HEK293 (cell line): ENCODE data around the gene IKZF1.

ENCODE experiments used
- CTCF ChIA-PET: fragments of 350-600 bp; formaldehyde crosslinking; extraction: SDS; loops from one replicate; lab custom pipeline; 2021; ENCODE audit warnings: antibody characterized with exemption; lab: Yijun Ruan, JAX
- POLR2A ChIA-PET: fragments of 300-600 bp; formaldehyde crosslinking; extraction: SDS; loops from one replicate; lab custom pipeline; 2020; ENCODE audit warnings: antibody characterized with exemption, inconsistent platforms; lab: Yijun Ruan, JAX
- H3K27ac ChIP-seq: fragments of 200-500 bp; sonication (Bioruptor generic); 2 replicates; pipeline ENCODE4 v1.5.1; 2014; ENCODE audit warnings: low read depth, low read length, control low read depth, inconsistent platforms; ENCODE audit errors: extremely low read depth
- H3K36me3 ChIP-seq, 2 experiments: fragments of 200-500 bp in 1 of 2; sonication (Bioruptor generic) in 1 of 2; 1 replicate in 1 of 2; 2 replicates in 1 of 2; pipeline ENCODE4 v1.5.1; 2014 to 2017; ENCODE audit warnings: inconsistent platforms in 2 of 2, low read length in 2 of 2; ENCODE audit not compliant: control insufficient read depth in 2 of 2, insufficient read depth in 1 of 2
- H3K4me1 ChIP-seq: fragments of 200-500 bp; sonication (Bioruptor generic); 2 replicates; pipeline ENCODE4 v1.5.1; 2014; ENCODE audit warnings: mild to moderate bottlenecking, low read length, inconsistent platforms; ENCODE audit not compliant: control insufficient read depth, insufficient read depth
- H3K4me3 ChIP-seq: 2 replicates; pipeline ENCODE4 v1.5.1; 2011; ENCODE audit warnings: low read depth, mild to moderate bottlenecking, control low read depth, low read length, moderate library complexity
- H3K9me3 ChIP-seq: fragments of 200-500 bp; sonication (Bioruptor generic); 2 replicates; pipeline ENCODE4 v1.5.1; 2014; ENCODE audit warnings: low read depth, low read length, inconsistent platforms; ENCODE audit not compliant: control insufficient read depth, insufficient read depth
- ELK4 ChIP-seq: IDR thresholded peaks from 2 replicates; pipeline ENCODE4 v1.6.1; 2011; ENCODE audit warnings: mild to moderate bottlenecking, low read depth, low read length, borderline replicate concordance
- HOXC10 ChIP-seq: sonication (generic); formaldehyde crosslinking; IDR thresholded peaks from 2 replicates; pipeline ENCODE4 v1.8.1; 2023; ENCODE audit warnings: mild to moderate bottlenecking, missing genetic modification reagents
- MZF1 ChIP-seq: fragments of 450-650 bp; formaldehyde crosslinking; IDR thresholded peaks from 2 replicates; pipeline ENCODE4 v1.5.1; 2017; ENCODE audit warnings: missing biosample characterization, missing genetic modification characterization, borderline replicate concordance
- SALL2 ChIP-seq: fragments of 450-650 bp; formaldehyde crosslinking; IDR thresholded peaks from 2 replicates; pipeline ENCODE4 v1.5.0; 2017; ENCODE audit warnings: missing biosample characterization, mild to moderate bottlenecking, missing genetic modification characterization, borderline replicate concordance
- YY2 ChIP-seq: fragments of 450-650 bp; formaldehyde crosslinking; IDR thresholded peaks from 2 replicates; pipeline ENCODE4 v1.5.1; 2016; ENCODE audit warnings: missing biosample characterization, missing genetic modification characterization
- ZBTB21 ChIP-seq: fragments of 450-650 bp; formaldehyde crosslinking; IDR thresholded peaks from 2 replicates; pipeline ENCODE4 v1.5.1; 2017; ENCODE audit warnings: missing biosample characterization, missing genetic modification characterization
- ZFP3 ChIP-seq: fragments of 450-650 bp; formaldehyde crosslinking; IDR thresholded peaks from 2 replicates; pipeline ENCODE4 v1.5.1; 2016; ENCODE audit warnings: low read depth, missing biosample characterization, missing genetic modification characterization
- ZNF239 ChIP-seq: fragments of 450-650 bp; formaldehyde crosslinking; IDR thresholded peaks from 2 replicates; pipeline ENCODE4 v1.5.1; 2016; ENCODE audit warnings: missing biosample characterization, missing genetic modification characterization
- ZNF24 ChIP-seq: fragments of 450-650 bp; formaldehyde crosslinking; IDR thresholded peaks from 2 replicates; pipeline ENCODE4 v1.5.1; 2016; ENCODE audit warnings: missing biosample characterization, missing genetic modification characterization
- ZNF404 ChIP-seq: fragments of 450-650 bp; formaldehyde crosslinking; IDR thresholded peaks from 2 replicates; pipeline ENCODE4 v1.5.1; 2017; ENCODE audit warnings: missing biosample characterization, missing genetic modification characterization
- ZNF423 ChIP-seq: fragments of 450-650 bp; formaldehyde crosslinking; IDR thresholded peaks from 2 replicates; pipeline ENCODE4 v1.5.1; 2016; ENCODE audit warnings: missing biosample characterization, missing genetic modification characterization
- ZNF501 ChIP-seq: fragments of 450-650 bp; formaldehyde crosslinking; IDR thresholded peaks from 2 replicates; pipeline ENCODE4 v1.5.1; 2016; ENCODE audit warnings: missing biosample characterization, missing genetic modification characterization
- ZNF513 ChIP-seq: fragments of 450-650 bp; IDR thresholded peaks from 2 replicates; pipeline ENCODE4 v1.5.1; 2018; ENCODE audit warnings: missing biosample characterization, missing genetic modification characterization
- ZNF571 ChIP-seq: fragments of 450-650 bp; formaldehyde crosslinking; IDR thresholded peaks from 2 replicates; pipeline ENCODE4 v1.5.0; 2017; ENCODE audit warnings: missing biosample characterization, missing genetic modification characterization
- ZNF629 ChIP-seq: fragments of 450-650 bp; formaldehyde crosslinking; IDR thresholded peaks from 2 replicates; pipeline ENCODE4 v1.5.1; 2017; ENCODE audit warnings: missing biosample characterization, missing genetic modification characterization
- ZNF658 ChIP-seq: fragments of 450-650 bp; formaldehyde crosslinking; IDR thresholded peaks from 2 replicates; pipeline ENCODE4; 2016; ENCODE audit warnings: missing biosample characterization, missing genetic modification characterization
- ZNF664 ChIP-seq: fragments of 450-650 bp; formaldehyde crosslinking; IDR thresholded peaks from 2 replicates; pipeline ENCODE4 v1.5.1; 2016; ENCODE audit warnings: missing biosample characterization, missing genetic modification characterization
- ZNF747 ChIP-seq: fragments of 450-650 bp; formaldehyde crosslinking; IDR thresholded peaks from 2 replicates; pipeline ENCODE4 v1.5.1; 2016; ENCODE audit warnings: missing biosample characterization, missing genetic modification characterization
- ZNF768 ChIP-seq: fragments of 450-650 bp; formaldehyde crosslinking; IDR thresholded peaks from 2 replicates; pipeline ENCODE4 v1.5.1; 2018; ENCODE audit warnings: missing biosample characterization, mild to moderate bottlenecking, missing genetic modification characterization
- TF ChIP-seq, protein P1 (sequence below): fragments of 450-650 bp; formaldehyde crosslinking; IDR thresholded peaks from 2 replicates; pipeline ENCODE4 v1.5.1; 2016; ENCODE audit warnings: missing biosample characterization, missing genetic modification characterization
- TF ChIP-seq, protein P2 (sequence below): fragments of 450-650 bp; formaldehyde crosslinking; IDR thresholded peaks from 2 replicates; pipeline ENCODE4 v1.5.1; 2016; ENCODE audit warnings: missing biosample characterization, missing genetic modification characterization
- TF ChIP-seq, protein P3 (sequence below): fragments of 450-650 bp; formaldehyde crosslinking; IDR thresholded peaks from 2 replicates; pipeline ENCODE4 v1.5.1; 2016; ENCODE audit warnings: missing biosample characterization, missing genetic modification characterization
- TF ChIP-seq, protein P4 (sequence below): fragments of 450-650 bp; formaldehyde crosslinking; IDR thresholded peaks from 2 replicates; pipeline ENCODE4 v1.5.1; 2016; ENCODE audit warnings: missing biosample characterization, missing genetic modification characterization
- TF ChIP-seq, protein P5 (sequence below): fragments of 450-650 bp; formaldehyde crosslinking; IDR thresholded peaks from 2 replicates; pipeline ENCODE4 v1.5.1; 2016; ENCODE audit warnings: missing biosample characterization, missing genetic modification characterization

The IKZF1 gene

DNA sequence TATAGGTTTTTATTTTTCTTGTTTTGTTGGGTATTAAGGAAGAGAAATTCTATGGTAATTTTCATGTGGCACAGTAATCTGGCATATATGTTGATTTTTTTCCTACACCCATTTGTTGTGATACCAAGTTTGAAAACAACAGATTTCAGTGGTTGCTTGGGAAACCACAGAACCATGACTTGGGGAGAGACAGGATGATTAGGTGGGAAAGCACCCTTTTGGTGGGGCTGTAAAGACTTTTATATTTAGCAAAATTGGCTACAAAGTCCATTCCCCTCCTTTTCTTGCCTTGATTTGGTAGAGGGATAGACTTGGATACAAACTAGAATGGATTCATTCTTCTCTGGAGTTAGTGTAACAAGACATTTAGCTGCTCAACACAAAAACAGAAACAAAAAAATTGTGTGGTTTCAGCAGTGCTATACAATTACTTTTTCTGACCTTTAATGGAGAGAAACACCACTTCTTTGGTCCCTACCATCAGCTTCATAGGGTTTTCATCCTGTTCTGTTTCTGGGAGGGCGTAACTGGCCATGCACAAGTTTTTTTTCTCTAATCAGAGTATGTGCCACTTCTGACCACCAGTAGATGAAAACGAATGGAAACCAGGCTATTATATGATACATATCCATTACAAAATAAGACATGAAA, 92.9 kb downstream of the IKZF1 start:
- TF ChIP-seq ZNF501 (tag by site-specific recombination) (no peak), ZNF239 (no peak), ZNF658 (tag by site-specific recombination) (no peak), ZNF513 (tag by site-specific recombination) (no peak), HOXC10 (CRISPR knock-in tag) (no peak), ZNF423 (no peak), ZNF24 (no peak), ZNF747 (tag by site-specific recombination) (no peak), ZNF571 (tag by site-specific recombination) (no peak), ZNF404 (no peak), ELK4 (no peak), ZNF629 (tag by site-specific recombination) (no peak)
- TF ChIP-seq, protein P1, sequence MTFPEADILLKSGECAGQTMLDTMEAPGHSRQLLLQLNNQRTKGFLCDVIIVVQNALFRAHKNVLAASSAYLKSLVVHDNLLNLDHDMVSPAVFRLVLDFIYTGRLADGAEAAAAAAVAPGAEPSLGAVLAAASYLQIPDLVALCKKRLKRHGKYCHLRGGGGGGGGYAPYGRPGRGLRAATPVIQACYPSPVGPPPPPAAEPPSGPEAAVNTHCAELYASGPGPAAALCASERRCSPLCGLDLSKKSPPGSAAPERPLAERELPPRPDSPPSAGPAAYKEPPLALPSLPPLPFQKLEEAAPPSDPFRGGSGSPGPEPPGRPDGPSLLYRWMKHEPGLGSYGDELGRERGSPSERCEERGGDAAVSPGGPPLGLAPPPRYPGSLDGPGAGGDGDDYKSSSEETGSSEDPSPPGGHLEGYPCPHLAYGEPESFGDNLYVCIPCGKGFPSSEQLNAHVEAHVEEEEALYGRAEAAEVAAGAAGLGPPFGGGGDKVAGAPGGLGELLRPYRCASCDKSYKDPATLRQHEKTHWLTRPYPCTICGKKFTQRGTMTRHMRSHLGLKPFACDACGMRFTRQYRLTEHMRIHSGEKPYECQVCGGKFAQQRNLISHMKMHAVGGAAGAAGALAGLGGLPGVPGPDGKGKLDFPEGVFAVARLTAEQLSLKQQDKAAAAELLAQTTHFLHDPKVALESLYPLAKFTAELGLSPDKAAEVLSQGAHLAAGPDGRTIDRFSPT, result no peak
- TF ChIP-seq, protein P2, sequence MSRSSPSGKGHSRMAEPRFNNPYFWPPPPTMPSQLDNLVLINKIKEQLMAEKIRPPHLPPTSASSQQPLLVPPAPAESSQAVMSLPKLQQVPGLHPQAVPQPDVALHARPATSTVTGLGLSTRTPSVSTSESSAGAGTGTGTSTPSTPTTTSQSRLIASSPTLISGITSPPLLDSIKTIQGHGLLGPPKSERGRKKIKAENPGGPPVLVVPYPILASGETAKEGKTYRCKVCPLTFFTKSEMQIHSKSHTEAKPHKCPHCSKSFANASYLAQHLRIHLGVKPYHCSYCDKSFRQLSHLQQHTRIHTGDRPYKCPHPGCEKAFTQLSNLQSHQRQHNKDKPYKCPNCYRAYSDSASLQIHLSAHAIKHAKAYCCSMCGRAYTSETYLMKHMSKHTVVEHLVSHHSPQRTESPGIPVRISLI (tag by site-specific recombination), result no peak
- TF ChIP-seq, protein P3, sequence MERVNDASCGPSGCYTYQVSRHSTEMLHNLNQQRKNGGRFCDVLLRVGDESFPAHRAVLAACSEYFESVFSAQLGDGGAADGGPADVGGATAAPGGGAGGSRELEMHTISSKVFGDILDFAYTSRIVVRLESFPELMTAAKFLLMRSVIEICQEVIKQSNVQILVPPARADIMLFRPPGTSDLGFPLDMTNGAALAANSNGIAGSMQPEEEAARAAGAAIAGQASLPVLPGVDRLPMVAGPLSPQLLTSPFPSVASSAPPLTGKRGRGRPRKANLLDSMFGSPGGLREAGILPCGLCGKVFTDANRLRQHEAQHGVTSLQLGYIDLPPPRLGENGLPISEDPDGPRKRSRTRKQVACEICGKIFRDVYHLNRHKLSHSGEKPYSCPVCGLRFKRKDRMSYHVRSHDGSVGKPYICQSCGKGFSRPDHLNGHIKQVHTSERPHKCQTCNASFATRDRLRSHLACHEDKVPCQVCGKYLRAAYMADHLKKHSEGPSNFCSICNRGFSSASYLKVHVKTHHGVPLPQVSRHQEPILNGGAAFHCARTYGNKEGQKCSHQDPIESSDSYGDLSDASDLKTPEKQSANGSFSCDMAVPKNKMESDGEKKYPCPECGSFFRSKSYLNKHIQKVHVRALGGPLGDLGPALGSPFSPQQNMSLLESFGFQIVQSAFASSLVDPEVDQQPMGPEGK (tag by site-specific recombination), result no peak
- TF ChIP-seq, protein P4, sequence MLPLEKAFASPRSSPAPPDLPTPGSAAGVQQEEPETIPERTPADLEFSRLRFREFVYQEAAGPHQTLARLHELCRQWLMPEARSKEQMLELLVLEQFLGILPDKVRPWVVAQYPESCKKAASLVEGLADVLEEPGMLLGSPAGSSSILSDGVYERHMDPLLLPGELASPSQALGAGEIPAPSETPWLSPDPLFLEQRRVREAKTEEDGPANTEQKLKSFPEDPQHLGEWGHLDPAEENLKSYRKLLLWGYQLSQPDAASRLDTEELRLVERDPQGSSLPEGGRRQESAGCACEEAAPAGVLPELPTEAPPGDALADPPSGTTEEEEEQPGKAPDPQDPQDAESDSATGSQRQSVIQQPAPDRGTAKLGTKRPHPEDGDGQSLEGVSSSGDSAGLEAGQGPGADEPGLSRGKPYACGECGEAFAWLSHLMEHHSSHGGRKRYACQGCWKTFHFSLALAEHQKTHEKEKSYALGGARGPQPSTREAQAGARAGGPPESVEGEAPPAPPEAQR (tag by site-specific recombination), result no peak
- no peaks in the 10 kb centered on the region for H3K36me3 ChIP-seq
- H3K27ac ChIP-seq, result no peak overlapping the region
- H3K9me3 ChIP-seq, result no peaks in the 10 kb centered on the region
- H3K4me1 ChIP-seq, result no peaks in the 10 kb centered on the region
- CTCF ChIA-PET, result interaction anchor here (0.5 to 1.0 kb wide), 2 partner anchors 21 to 276 kb away, joined by 3 to 4 read pairs; no protein-coding TSS in a partner anchor
- POLR2A ChIA-PET, result no interaction called here
- no peak overlapping the region for H3K4me3 ChIP-seq

GRCh38 chr7:50397971-50398324, 93.4 kb downstream of the IKZF1 start:
- Histone ChIP-seq H3K27ac (no peak overlapping the region), H3K36me3 (no peaks in the 10 kb centered on the region), H3K4me1 (no peaks in the 10 kb centered on the region), H3K4me3 (no peak overlapping the region), H3K9me3 (no peaks in the 10 kb centered on the region)
- POLR2A ChIA-PET, result no interaction called here
- CTCF ChIA-PET, result interaction anchor here (0.5 kb wide), 1 partner anchor 277 kb away, joined by 4 read pairs; no protein-coding TSS in a partner anchor
- TF ChIP-seq ZBTB21 (tag by site-specific recombination) (no peak), ZFP3 (tag by site-specific recombination) (no peak), ZNF664 (tag by site-specific recombination) (no peak), YY2 (no peak), ZNF768 (no peak), MZF1 (tag by site-specific recombination) (no peak), SALL2 (tag by site-specific recombination) (no peak)
- TF ChIP-seq, protein P5, sequence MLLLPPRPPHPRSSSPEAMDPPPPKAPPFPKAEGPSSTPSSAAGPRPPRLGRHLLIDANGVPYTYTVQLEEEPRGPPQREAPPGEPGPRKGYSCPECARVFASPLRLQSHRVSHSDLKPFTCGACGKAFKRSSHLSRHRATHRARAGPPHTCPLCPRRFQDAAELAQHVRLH (tag by site-specific recombination), result no peak
- TF ChIP-seq, protein P2 (tag by site-specific recombination), result no peak
